Stimulated activated effector memory CD8-positive, alpha-beta T cell treated with anti-CD3 and anti-CD28 coated beads, Interleukin-12 subunit alpha, Interleukin-12 subunit beta, amount 100 ng/mL, for 72 hours (primary cell): Measurements from ENCODE around the gene SNTN.

Source experiments
- ATAC-seq: fragments of 150-1000 bp; cut with Tn5 transposase; 2 replicates; pipeline ENCODE4 v1.10.0; 2021
- DNase-seq, 2 donors: peaks; one replicate each; pipeline ENCODE4 v3.0.0; 2021 to 2022; ENCODE audit warnings: low spot score in 2 of 2
- H3K27ac Mint-ChIP-seq: one replicate; pipeline ENCODE4 v1.8.0; 2022; ENCODE audit warnings: mild to moderate bottlenecking, mixed read lengths
- H3K36me3 Mint-ChIP-seq: one replicate; pipeline ENCODE4 v1.8.0; 2022; ENCODE audit warnings: mild to moderate bottlenecking, mixed read lengths
- H3K4me1 Mint-ChIP-seq: one replicate; pipeline ENCODE4 v1.8.0; 2022; ENCODE audit warnings: mixed read lengths
- H3K4me3 Mint-ChIP-seq: one replicate; pipeline ENCODE4 v1.8.0; 2022; ENCODE audit warnings: mild to moderate bottlenecking, mixed read lengths
- H3K9me3 Mint-ChIP-seq: one replicate; pipeline ENCODE4 v1.8.0; 2022; ENCODE audit warnings: mixed read lengths

The SNTN gene

DNA sequence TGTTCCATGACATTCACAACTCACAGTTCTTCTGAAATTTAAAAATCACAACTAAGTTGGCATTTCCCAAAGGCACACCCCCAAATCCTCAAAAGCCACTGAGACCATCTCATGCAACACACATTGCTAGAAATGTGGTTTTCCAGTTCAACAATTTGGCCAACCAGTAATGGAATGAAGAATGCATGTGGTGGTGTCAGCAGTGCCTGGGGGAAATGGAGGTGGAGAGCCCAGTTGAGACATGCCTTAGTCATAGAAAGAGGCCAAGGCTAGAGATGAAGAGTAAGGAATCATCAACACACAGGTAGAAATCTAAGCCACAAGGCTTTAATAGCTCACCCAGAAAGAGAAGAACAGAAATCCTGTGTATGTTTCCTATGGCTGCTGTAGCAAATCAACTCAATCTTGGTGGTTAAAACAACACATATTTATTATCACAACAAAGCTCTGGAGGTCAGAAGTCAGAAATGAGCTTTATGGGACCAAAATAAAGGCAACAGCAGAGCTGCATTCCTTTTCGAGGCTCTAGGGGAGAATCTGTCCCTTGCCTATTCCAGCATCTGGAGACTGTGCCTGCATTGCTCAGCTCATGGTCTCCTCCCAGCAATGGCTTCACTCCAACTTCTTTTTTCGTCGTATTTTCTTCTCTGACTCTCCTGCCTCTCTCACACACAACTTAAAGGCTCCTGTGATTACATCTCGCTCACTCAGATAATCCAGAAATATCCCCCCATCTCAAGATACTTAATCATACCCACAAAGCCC, 54.0 kb downstream of the SNTN start:
- no peak overlapping the region for H3K27ac Mint-ChIP-seq
- peaks cover 4% of the 10 kb centered on the region for H3K9me3 Mint-ChIP-seq
- no peaks in the 10 kb centered on the region for H3K36me3 Mint-ChIP-seq
- ATAC-seq (no peak), DNase-seq (no peak)
- no peaks in the 10 kb centered on the region for H3K4me1 Mint-ChIP-seq
- H3K4me3 Mint-ChIP-seq = no peak overlapping the region

DNA sequence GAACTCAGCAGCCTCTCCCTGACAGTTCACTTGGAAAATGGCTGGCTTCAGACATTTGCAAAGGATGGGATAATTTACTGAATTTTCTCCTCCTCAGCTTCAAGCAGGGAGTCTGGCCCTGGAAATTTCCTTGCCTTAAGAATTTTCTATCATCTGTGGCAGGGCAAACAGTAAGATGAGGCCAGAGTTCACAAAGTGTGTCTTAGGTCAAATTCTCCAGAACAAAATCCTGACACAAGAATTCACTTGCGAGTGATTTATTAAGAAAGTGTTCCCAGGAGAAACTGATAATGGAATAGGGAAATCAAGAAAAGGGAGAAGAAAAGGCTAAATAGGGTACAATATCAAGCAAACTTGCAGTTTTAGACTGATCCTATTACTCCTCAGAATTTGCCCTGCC, 55.3 kb downstream of the SNTN start:
- no peaks in the 10 kb centered on the region for H3K4me1 Mint-ChIP-seq
- no peak for ATAC-seq
- no peak overlapping the region for H3K27ac Mint-ChIP-seq
- peaks cover 6% of the 10 kb centered on the region for H3K9me3 Mint-ChIP-seq
- no peaks in the 10 kb centered on the region for H3K36me3 Mint-ChIP-seq
- H3K4me3 Mint-ChIP-seq = no peak overlapping the region
- no peak for DNase-seq

DNA sequence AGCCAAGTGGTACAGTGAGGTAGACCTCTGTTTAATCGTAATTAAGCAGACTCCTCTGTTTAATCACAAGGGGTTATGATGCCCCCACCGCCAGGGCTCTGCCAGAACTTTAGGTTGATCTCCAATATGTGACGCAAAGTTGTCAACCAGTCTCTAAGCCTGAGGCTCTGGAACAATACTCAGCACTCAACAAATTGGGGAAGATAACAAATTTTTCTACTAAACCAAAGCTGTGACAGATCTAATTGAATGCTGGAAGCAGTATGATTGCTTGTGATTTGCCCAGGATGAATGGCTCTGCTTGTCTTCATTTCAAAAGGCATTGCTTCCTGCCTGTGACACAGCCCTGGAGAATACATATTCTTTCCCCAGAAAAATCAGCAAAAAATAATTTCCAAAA, 57.1 kb downstream of the SNTN start:
- ATAC-seq (no peak), DNase-seq (no peak)
- Mint-ChIP-seq H3K4me3 (no peak overlapping the region), H3K27ac (no peak overlapping the region), H3K36me3 (no peaks in the 10 kb centered on the region), H3K9me3 (peaks cover 6% of the 10 kb centered on the region), H3K4me1 (no peaks in the 10 kb centered on the region)
